ENCODE data around the gene VAV2.

The VAV2 gene

DNA sequence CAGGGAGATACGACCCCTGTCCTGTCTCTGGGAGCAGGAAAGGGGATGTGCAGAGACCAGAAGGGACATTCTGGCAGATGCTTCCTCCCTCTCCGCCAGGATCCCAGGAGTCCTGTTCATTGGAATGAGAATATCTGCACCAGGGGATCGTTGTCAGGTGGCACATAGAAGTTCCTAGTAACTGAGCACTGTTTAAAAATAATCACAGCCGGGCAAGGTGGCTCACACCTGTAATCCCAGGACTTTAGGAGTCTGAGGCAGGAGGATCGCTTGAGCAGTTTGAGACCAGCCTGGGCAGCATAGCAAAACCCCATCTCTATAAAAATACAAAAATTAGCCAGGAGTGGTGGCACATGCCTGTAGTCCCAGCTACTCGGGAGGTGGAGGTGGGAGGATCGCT lies 266.2 kb downstream of the VAV2 start:
- DNase-seq (ENCODE audit: low read depth), result no peak
- TF ChIP-seq, protein P1, sequence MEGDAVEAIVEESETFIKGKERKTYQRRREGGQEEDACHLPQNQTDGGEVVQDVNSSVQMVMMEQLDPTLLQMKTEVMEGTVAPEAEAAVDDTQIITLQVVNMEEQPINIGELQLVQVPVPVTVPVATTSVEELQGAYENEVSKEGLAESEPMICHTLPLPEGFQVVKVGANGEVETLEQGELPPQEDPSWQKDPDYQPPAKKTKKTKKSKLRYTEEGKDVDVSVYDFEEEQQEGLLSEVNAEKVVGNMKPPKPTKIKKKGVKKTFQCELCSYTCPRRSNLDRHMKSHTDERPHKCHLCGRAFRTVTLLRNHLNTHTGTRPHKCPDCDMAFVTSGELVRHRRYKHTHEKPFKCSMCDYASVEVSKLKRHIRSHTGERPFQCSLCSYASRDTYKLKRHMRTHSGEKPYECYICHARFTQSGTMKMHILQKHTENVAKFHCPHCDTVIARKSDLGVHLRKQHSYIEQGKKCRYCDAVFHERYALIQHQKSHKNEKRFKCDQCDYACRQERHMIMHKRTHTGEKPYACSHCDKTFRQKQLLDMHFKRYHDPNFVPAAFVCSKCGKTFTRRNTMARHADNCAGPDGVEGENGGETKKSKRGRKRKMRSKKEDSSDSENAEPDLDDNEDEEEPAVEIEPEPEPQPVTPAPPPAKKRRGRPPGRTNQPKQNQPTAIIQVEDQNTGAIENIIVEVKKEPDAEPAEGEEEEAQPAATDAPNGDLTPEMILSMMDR (IDR thresholded peaks at IDR 0.05; ENCODE audit: insufficient read depth, low read depth, low read length, missing control alignments), result no peak

DNA sequence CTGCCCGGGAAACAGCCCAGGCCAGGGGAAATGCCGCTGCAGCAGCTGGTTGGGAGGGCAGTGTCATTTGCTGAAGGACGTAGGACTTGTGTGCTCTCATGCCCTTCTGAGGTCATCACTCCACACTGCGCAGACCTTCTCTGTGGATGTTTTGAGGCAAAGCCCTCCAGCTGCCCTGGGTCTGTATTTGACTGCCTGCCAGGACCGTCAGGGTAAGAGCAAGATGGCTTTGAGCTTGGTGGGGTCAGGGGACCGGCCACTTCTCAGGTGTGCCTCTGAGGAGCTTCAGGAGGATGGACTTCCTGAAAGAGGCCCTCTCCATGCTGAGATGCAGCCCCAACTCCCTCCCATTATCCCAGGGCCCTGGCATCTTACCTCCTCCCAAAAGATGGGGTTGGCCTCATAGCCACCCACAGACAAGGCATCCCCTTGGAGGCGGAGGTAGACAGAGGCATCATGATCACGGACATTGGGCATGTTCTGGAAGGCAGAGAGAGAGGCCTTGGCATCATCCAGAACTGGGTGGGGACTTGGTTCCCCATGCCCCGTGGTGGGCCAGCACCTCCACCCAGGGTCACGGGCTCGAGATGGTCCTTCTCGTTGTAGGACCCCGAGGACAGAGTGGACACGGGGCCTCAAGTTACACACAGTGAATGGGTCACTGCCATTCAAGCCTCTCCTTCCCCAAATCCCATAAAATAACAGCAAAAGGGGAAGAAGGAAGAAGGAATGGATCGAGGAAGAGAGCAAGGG lies 273.4 kb downstream of the VAV2 start:
- DNase-seq (ENCODE audit: low read depth), result no peak
- TF ChIP-seq, protein P1 (IDR thresholded peaks at IDR 0.05; ENCODE audit: insufficient read depth, low read depth, low read length, missing control alignments), result no peak
- H3K4me3 ChIP-seq (ENCODE audit: low read length), result no peak overlapping the region

More for the DNA sequence above, 266.2 kb downstream of the VAV2 start:
- H3K4me3 ChIP-seq (ENCODE audit: low read length), result no peak overlapping the region

DNA sequence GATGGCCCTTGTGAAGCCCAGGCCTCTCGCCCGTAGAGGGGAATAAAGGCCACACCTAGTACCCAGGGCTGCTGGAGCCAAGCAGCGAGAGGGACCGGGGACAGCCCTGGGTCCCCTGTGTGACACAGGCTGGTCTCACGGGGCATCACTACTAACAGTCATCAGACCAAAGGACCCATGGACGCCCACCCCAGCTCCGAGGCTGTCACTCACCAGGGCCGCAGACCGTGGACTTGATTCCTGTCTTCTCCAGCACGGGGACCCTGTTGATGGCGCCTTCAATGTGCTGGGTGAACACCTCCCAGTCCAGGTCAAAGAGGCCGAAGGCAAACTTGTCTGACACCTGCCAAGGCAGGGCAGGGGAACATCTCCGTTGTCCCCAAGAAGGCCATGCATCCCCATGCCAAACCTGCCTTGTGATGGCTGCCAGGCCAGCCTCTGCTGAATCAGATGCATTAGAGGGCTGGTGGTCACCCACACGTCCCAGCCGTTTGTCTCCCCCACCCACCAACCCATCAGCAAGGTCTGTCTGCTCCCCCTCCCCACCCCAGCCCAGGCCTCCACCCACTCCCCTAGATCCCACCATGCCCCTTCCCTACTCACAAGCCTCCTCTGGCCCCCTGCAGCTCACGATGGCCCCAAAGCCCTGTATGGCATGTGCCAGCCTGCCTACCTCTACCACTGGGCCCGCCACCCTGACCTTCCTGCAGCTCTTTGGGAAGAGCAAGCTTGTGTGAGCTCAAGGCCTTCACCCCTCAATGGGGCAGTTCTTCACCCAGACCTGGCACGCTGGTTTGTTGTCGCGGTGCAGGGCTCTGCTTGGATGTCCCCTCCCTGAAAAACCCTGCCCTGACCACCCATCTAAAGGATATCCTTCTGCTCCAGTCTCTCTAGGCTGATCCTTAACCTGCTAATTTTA lies 274.8 kb downstream of the VAV2 start:
- DNase-seq (ENCODE audit: low read depth), result no peak
- TF ChIP-seq, protein P1 (IDR thresholded peaks at IDR 0.05; ENCODE audit: insufficient read depth, low read depth, low read length, missing control alignments), result no peak
- H3K4me3 ChIP-seq (ENCODE audit: low read length), result no peak overlapping the region

GRCh38 chr9:133716564-133717112 lies 275.5 kb downstream of the VAV2 start:
- TF ChIP-seq, protein P1 (IDR thresholded peaks at IDR 0.05; ENCODE audit: insufficient read depth, low read depth, low read length, missing control alignments), result no peak
- no peak for DNase-seq (ENCODE audit: low read depth)
- no peak overlapping the region for H3K4me3 ChIP-seq (ENCODE audit: low read length)

- no peak overlapping the region for H3K4me3 ChIP-seq (ENCODE audit: low read length)
- DNase-seq (ENCODE audit: low read depth), result no peak
- TF ChIP-seq, protein P1 (IDR thresholded peaks at IDR 0.05; ENCODE audit: insufficient read depth, low read depth, low read length, missing control alignments), result peak; percentile 13
Observed at GRCh38 chr9:133715866-133716563, 276.1 kb downstream of the VAV2 start.

- DNase-seq (ENCODE audit: low read depth), result no peak
- TF ChIP-seq, protein P1 (IDR thresholded peaks at IDR 0.05; ENCODE audit: insufficient read depth, low read depth, low read length, missing control alignments), result no peak
- H3K4me3 ChIP-seq (ENCODE audit: low read length), result no peak overlapping the region
Observed at GRCh38 chr9:133715295-133715865, 276.7 kb downstream of the VAV2 start.
